Endothelial cell of umbilical vein (primary cell): Measurements from ENCODE around the gene UBFD1.

Experiments
- FOS ChIP-seq: IDR thresholded peaks from 2 replicates; pipeline ENCODE4 v1.6.1; 2011; ENCODE audit warnings: mild to moderate bottlenecking, low read length, moderate library complexity, borderline replicate concordance; ENCODE audit not compliant: insufficient read depth
- JUN ChIP-seq: IDR thresholded peaks from 2 replicates; pipeline ENCODE4 v1.6.1; 2011; ENCODE audit warnings: borderline replicate concordance, low read depth; ENCODE audit not compliant: insufficient read length, insufficient read depth
- MYC ChIP-seq: IDR thresholded peaks from one replicate; pipeline ENCODE4 v1.6.1; 2011; ENCODE audit warnings: mild to moderate bottlenecking, low read depth, low read length
- POLR2A ChIP-seq: IDR thresholded peaks from 2 replicates; pipeline ENCODE4 v1.6.1; 2012; ENCODE audit warnings: low read depth, mild to moderate bottlenecking, control low read depth, low read length
- POLR2AphosphoS5 ChIP-seq: IDR thresholded peaks from 2 replicates; pipeline ENCODE4 v1.6.1; 2012; ENCODE audit warnings: low read depth, mild to moderate bottlenecking, control low read depth, low read length, moderate library complexity; ENCODE audit not compliant: insufficient read depth
- TF ChIP-seq, protein P1 (sequence below), 2 donors: IDR thresholded peaks; 1 replicate in 1 of 2; 2 replicates in 1 of 2; pipeline ENCODE4 v1.5.1; 2011; ENCODE audit warnings: low read length in 2 of 2, mild to moderate bottlenecking in 2 of 2, moderate library complexity in 2 of 2, control low read depth in 1 of 2, inconsistent platforms in 1 of 2, low read depth in 1 of 2; ENCODE audit not compliant: insufficient read depth in 1 of 2; ENCODE audit errors: extremely low read depth in 1 of 2
- TF ChIP-seq, protein P2 (sequence below): IDR thresholded peaks from 2 replicates; pipeline ENCODE4 v1.6.1; 2011; ENCODE audit not compliant: insufficient read depth, insufficient read length

DNA sequence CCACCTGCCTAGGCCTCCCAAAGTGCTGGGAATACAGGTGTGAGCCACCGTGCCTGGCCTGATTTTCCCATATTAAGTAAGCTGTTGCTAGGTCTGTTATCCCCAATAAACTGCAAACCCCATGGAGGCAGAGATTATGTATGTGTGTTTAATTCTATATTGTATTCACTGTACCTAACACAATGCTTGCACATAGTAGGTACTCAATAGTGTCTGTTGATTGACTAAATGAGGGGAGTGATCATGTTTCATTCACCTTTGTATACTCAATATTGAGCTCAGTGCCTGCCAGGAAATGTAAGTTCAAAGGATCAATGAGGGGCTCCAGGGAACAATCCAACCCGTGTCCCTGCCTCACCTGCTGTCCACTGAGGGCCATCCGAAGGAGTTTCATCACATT lies 32.6 kb upstream of the UBFD1 start:
- TF ChIP-seq, protein P1, sequence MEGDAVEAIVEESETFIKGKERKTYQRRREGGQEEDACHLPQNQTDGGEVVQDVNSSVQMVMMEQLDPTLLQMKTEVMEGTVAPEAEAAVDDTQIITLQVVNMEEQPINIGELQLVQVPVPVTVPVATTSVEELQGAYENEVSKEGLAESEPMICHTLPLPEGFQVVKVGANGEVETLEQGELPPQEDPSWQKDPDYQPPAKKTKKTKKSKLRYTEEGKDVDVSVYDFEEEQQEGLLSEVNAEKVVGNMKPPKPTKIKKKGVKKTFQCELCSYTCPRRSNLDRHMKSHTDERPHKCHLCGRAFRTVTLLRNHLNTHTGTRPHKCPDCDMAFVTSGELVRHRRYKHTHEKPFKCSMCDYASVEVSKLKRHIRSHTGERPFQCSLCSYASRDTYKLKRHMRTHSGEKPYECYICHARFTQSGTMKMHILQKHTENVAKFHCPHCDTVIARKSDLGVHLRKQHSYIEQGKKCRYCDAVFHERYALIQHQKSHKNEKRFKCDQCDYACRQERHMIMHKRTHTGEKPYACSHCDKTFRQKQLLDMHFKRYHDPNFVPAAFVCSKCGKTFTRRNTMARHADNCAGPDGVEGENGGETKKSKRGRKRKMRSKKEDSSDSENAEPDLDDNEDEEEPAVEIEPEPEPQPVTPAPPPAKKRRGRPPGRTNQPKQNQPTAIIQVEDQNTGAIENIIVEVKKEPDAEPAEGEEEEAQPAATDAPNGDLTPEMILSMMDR (IDR thresholded peaks at IDR 0.05; ENCODE audit: extremely low read depth in 1 of 2, insufficient read depth in 1 of 2, low read depth in 1 of 2, low read length in 2 of 2), result no peak
- TF ChIP-seq, protein P2, sequence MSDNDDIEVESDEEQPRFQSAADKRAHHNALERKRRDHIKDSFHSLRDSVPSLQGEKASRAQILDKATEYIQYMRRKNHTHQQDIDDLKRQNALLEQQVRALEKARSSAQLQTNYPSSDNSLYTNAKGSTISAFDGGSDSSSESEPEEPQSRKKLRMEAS, result no peak
- TF ChIP-seq MYC (no peak), POLR2AphosphoS5 (no peak), POLR2A (no peak), JUN (no peak), FOS (no peak)
